ENCODE data around the gene CFAP77.

The CFAP77 gene

GRCh38 chr9:132395560-132395959, 14.5 kb upstream of the CFAP77 start:
- TF ChIP-seq EZH2phosphoT487 (conservative IDR thresholded peaks at IDR 0.05; ENCODE audit: low read length) (no peak), CTCF (IDR thresholded peaks at IDR 0.05; ENCODE audit: insufficient read depth, low read length, poor library complexity, severe bottlenecking) (no peak)
- Histone ChIP-seq H3K9me3 (ENCODE audit: insufficient read depth, low read length) (no peaks in the 10 kb centered on the region), H4K20me1 (ENCODE audit: low read depth, low read length) (no peaks in the 10 kb centered on the region), H3K4me2 (ENCODE audit: low read depth, low read length, poor library complexity, severe bottlenecking) (no peak overlapping the region), H3K9me2 (replicated peaks; ENCODE audit: insufficient read depth, low read length) (no peaks in the 10 kb centered on the region), H3K27me3 (ENCODE audit: low read length) (no peaks in the 10 kb centered on the region), H3K79me2 (ENCODE audit: insufficient read depth, low read length) (no peaks in the 10 kb centered on the region), H3K9ac (ENCODE audit: low read length) (no peak overlapping the region), H3K36me3 (ENCODE audit: low read length) (peaks cover 41% of the 10 kb centered on the region; the same call in 1 of the 2 replicates), H3K27ac (ENCODE audit: low read depth, low read length) (no peak overlapping the region), H3F3A (ENCODE audit: insufficient read depth) (0 out of 2 replicates have a peak, but pooled peaks cover 1% of the 10 kb centered on the region), H2AFZ (ENCODE audit: low read depth, low read length, severe bottlenecking) (no peak overlapping the region), H3K4me3 (ENCODE audit: insufficient read depth, low read length, poor library complexity, severe bottlenecking) (no peak overlapping the region)

GRCh38 chr9:132401824-132402223, 8.2 kb upstream of the CFAP77 start:
- TF ChIP-seq EZH2phosphoT487 (conservative IDR thresholded peaks at IDR 0.05; ENCODE audit: low read length) (no peak), CTCF (IDR thresholded peaks at IDR 0.05; ENCODE audit: insufficient read depth, low read length, poor library complexity, severe bottlenecking) (no peak)
- H3K4me2 ChIP-seq (ENCODE audit: low read depth, low read length, poor library complexity, severe bottlenecking), result no peak overlapping the region
- peaks cover 40% of the 10 kb centered on the region for H3K79me2 ChIP-seq (ENCODE audit: insufficient read depth, low read length)
- no peaks in the 10 kb centered on the region for H3K27me3 ChIP-seq (ENCODE audit: low read length)
- H3K27ac ChIP-seq (ENCODE audit: low read depth, low read length), result no peak overlapping the region
- 0 out of 2 replicates have a peak, but pooled peaks cover 4% of the 10 kb centered on the region for H3F3A ChIP-seq (ENCODE audit: insufficient read depth)
- H3K4me3 ChIP-seq (ENCODE audit: insufficient read depth, low read length, poor library complexity, severe bottlenecking), result no peak overlapping the region
- H2AFZ ChIP-seq (ENCODE audit: low read depth, low read length, severe bottlenecking), result no peak overlapping the region
- H3K9ac ChIP-seq (ENCODE audit: low read length), result no peak overlapping the region
- H4K20me1 ChIP-seq (ENCODE audit: low read depth, low read length), result 0 out of 2 replicates have a peak, but pooled peaks cover 5% of the 10 kb centered on the region
- H3K9me2 ChIP-seq (replicated peaks; ENCODE audit: insufficient read depth, low read length), result no peaks in the 10 kb centered on the region
- H3K36me3 ChIP-seq (ENCODE audit: low read length), result peaks cover 13% of the 10 kb centered on the region
- H3K9me3 ChIP-seq (ENCODE audit: insufficient read depth, low read length), result no peaks in the 10 kb centered on the region

- Histone ChIP-seq H3K36me3 (ENCODE audit: low read length) (peaks cover 8% of the 10 kb centered on the region; the same call in 1 of the 2 replicates), H3K9ac (ENCODE audit: low read length) (no peak overlapping the region), H3K9me3 (ENCODE audit: insufficient read depth, low read length) (no peaks in the 10 kb centered on the region), H3K9me2 (replicated peaks; ENCODE audit: insufficient read depth, low read length) (no peaks in the 10 kb centered on the region), H4K20me1 (ENCODE audit: low read depth, low read length) (0 out of 2 replicates have a peak, but pooled peaks cover 5% of the 10 kb centered on the region), H3K4me3 (ENCODE audit: insufficient read depth, low read length, poor library complexity, severe bottlenecking) (no peak overlapping the region), H3K27me3 (ENCODE audit: low read length) (no peaks in the 10 kb centered on the region), H3K79me2 (ENCODE audit: insufficient read depth, low read length) (peaks cover 40% of the 10 kb centered on the region), H3K4me2 (ENCODE audit: low read depth, low read length, poor library complexity, severe bottlenecking) (peak overlapping the region; percentile 36), H2AFZ (ENCODE audit: low read depth, low read length, severe bottlenecking) (no peak overlapping the region), H3K27ac (ENCODE audit: low read depth, low read length) (no peak overlapping the region), H3F3A (ENCODE audit: insufficient read depth) (peaks cover 4% of the 10 kb centered on the region)
- TF ChIP-seq CTCF (IDR thresholded peaks at IDR 0.05; ENCODE audit: insufficient read depth, low read length, poor library complexity, severe bottlenecking) (no peak), EZH2phosphoT487 (conservative IDR thresholded peaks at IDR 0.05; ENCODE audit: low read length) (no peak)
These were observed 5.7 kb upstream of the CFAP77 start for GRCh38 chr9:132404228-132404881.

Measured in SU-DHL-6 (cell line).